ENCODE measurements around the gene SMIM30. TPM values are rescaled to one million over a fixed set of nuclear protein-coding genes. Genes with fewer than 3 reads are reported as not detected.

SMIM30 gene
- total RNA-seq, 4 donors from 2014 or later = 36.2 to 53.1 (median 44.0) TPM

DNA sequence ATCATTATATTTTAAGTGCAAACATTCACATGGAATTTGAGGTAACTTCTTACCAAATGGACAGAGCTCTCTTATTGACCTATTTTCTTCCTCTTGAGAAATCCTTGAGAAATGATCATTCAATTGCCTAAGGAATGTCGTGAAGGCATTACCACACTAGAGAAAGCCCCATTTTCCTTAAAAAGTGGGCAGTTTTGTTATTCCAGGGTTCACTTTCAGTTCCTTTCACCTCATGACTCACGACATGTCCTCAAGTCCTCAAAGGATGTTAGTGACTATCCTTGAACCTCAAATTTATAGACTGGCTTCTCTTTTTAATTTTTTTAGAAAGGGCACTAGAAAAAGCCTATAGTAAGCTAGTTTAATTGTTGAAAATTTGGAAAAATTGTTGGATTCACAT, 40.4 kb upstream of the SMIM30 start:
- Histone ChIP-seq H3K27ac (no peak overlapping the region), H3K4me3 (no peak overlapping the region), H3K4me1 (no peaks in the 10 kb centered on the region), H3K27me3 (no peaks in the 10 kb centered on the region), H3K36me3 (no peaks in the 10 kb centered on the region), H3K9me3 (no peaks in the 10 kb centered on the region)
- TF ChIP-seq POLR2AphosphoS5 (IDR thresholded peaks at IDR 0.05) = no peak
- no peak for TF ChIP-seq EP300 (IDR thresholded peaks at IDR 0.05)
- TF ChIP-seq POLR2A (IDR thresholded peaks at IDR 0.05) = no peak
- TF ChIP-seq, protein P1, sequence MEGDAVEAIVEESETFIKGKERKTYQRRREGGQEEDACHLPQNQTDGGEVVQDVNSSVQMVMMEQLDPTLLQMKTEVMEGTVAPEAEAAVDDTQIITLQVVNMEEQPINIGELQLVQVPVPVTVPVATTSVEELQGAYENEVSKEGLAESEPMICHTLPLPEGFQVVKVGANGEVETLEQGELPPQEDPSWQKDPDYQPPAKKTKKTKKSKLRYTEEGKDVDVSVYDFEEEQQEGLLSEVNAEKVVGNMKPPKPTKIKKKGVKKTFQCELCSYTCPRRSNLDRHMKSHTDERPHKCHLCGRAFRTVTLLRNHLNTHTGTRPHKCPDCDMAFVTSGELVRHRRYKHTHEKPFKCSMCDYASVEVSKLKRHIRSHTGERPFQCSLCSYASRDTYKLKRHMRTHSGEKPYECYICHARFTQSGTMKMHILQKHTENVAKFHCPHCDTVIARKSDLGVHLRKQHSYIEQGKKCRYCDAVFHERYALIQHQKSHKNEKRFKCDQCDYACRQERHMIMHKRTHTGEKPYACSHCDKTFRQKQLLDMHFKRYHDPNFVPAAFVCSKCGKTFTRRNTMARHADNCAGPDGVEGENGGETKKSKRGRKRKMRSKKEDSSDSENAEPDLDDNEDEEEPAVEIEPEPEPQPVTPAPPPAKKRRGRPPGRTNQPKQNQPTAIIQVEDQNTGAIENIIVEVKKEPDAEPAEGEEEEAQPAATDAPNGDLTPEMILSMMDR (IDR thresholded peaks at IDR 0.05) = no peak
- WGBS, 2 donors (ENCODE audit: low coverage in 1 of 2) = 60 to 88% methylated on average over 2 of the region's 2 CpGs
- ATAC-seq = no peak

DNA sequence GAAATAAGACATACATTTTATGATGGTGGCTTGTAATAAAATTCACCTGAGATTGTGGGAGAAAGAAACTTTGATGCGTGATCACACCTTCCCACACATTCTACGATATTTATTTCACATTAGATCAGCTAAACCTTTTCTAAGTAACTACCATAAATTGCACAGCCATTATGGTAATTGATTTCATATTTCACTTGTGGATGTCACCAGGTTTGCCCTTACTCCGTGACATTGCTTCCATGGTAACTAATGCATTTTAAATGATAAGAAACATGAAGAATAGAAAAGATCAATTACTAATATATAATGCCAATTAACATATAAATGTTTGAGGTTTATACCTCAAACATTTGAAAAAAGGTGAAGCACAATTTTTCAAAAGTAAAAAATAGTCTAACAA, 35.8 kb upstream of the SMIM30 start:
- H3K27me3 ChIP-seq = no peaks in the 10 kb centered on the region
- ATAC-seq = no peak
- WGBS, 2 donors (ENCODE audit: low coverage in 1 of 2) = 89 to 95% methylated on average over 3 of the region's 3 CpGs
- H3K27ac ChIP-seq = no peak overlapping the region
- H3K36me3 ChIP-seq = no peaks in the 10 kb centered on the region
- H3K4me3 ChIP-seq = no peak overlapping the region
- no peaks in the 10 kb centered on the region for H3K4me1 ChIP-seq
- H3K9me3 ChIP-seq = no peaks in the 10 kb centered on the region
- no peak for TF ChIP-seq POLR2A (IDR thresholded peaks at IDR 0.05)
- no peak for TF ChIP-seq POLR2AphosphoS5 (IDR thresholded peaks at IDR 0.05)
- TF ChIP-seq, protein P1 (IDR thresholded peaks at IDR 0.05) = no peak
- TF ChIP-seq EP300 (IDR thresholded peaks at IDR 0.05) = no peak

DNA sequence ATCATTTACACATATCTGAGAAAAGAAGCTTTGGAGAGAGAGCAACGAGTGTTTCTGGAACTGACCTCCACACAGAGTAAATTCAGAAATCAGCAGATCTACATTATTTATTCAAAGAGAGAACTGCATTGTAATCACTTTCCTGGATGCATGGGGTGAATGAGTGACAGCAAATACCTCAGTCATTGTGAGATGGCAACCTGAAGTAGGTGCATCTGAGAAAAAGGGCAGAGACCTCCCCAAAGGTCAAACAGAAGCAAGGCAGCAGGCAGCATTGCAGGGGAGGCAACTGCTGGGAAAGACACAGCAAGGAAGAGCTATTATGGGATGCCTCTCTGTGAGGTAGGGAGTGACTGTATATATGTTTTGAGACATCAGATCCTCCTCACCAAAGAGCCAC, 26.5 kb upstream of the SMIM30 start:
- 33 to 50% methylated on average over 1 of the region's 1 CpG for WGBS, 2 donors (ENCODE audit: low coverage in 1 of 2)
- TF ChIP-seq POLR2AphosphoS5 (IDR thresholded peaks at IDR 0.05) (no peak), POLR2A (IDR thresholded peaks at IDR 0.05) (no peak), EP300 (IDR thresholded peaks at IDR 0.05) (no peak)
- TF ChIP-seq, protein P1 (IDR thresholded peaks at IDR 0.05) = no peak
- Histone ChIP-seq H3K9me3 (no peaks in the 10 kb centered on the region), H3K27me3 (no peaks in the 10 kb centered on the region), H3K36me3 (no peaks in the 10 kb centered on the region), H3K27ac (no peak overlapping the region), H3K4me3 (no peak overlapping the region), H3K4me1 (no peaks in the 10 kb centered on the region)
- no peak for ATAC-seq

DNA sequence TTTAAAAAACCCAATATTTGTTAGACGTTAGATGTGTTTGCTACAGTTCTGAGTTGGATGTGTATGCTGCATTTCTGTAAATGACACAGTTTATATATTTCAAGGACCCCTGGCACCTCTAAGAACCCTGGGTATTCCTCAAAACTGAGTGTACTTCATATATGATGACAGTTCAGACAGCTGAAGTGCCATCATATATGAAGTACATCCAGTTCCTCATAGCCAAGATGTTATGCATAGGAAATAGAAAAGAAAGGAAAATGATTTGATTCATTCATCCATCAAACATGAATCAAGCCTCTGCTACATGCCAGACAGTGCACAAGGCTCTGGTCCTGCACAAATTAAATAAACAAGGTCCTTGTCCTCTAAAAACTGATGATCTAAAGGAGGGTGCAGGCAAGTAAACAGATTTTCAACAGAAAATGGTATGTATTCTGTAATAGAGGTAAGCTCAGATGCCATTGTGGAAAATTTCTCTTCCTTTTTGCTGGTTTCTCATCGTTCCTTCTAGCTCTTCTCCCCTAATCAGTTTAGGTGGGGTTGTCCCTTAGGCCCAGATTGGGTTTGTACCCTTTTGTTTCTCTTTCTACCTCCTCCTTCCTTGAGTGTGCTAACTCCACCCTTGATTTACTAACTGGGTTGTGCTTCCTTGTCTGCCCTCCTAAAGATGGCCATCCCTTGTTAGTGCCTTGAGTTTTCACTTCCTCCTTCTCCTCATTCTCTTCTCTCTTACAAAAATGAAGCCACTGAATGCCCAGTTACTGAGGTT, 25.3 kb upstream of the SMIM30 start:
- no peak overlapping the region for H3K27ac ChIP-seq
- no peaks in the 10 kb centered on the region for H3K27me3 ChIP-seq
- H3K4me1 ChIP-seq = no peaks in the 10 kb centered on the region
- ATAC-seq = no peak
- 80 to 93% methylated on average over 2 of the region's 2 CpGs for WGBS, 2 donors (ENCODE audit: low coverage in 1 of 2)
- no peak overlapping the region for H3K4me3 ChIP-seq
- TF ChIP-seq POLR2A (IDR thresholded peaks at IDR 0.05) (no peak), POLR2AphosphoS5 (IDR thresholded peaks at IDR 0.05) (no peak), EP300 (IDR thresholded peaks at IDR 0.05) (no peak)
- TF ChIP-seq, protein P1 (IDR thresholded peaks at IDR 0.05) = no peak
- H3K9me3 ChIP-seq = no peaks in the 10 kb centered on the region
- H3K36me3 ChIP-seq = no peaks in the 10 kb centered on the region

Measured in gastroesophageal sphincter (tissue), 4 donors.